Prostate gland (tissue), 2 donors: ENCODE results near the gene SIRPB2. TPM values are rescaled to one million over a fixed set of nuclear protein-coding genes. Genes with fewer than 3 reads are reported as not detected.

Experiments
- DNase-seq: peaks from one replicate; pipeline ENCODE4 v3.0.0-alpha.2; 2019; ENCODE audit warnings: low spot score
- H3K27ac ChIP-seq, 2 donors: fragments of 200-600 bp; sonication (generic); 2 replicates each; pipeline ENCODE4 v1.5.1; 2017 to 2019
- H3K27me3 ChIP-seq: fragments of 200-600 bp; sonication (generic); replicated peaks from 2 replicates; pipeline ENCODE4 v1.5.1; 2019; ENCODE audit not compliant: insufficient read depth
- H3K36me3 ChIP-seq, 2 donors: fragments of 200-600 bp; sonication (generic); 1 replicate in 1 of 2; 2 replicates in 1 of 2; pipeline versions ENCODE4 v1.5.1 to v1.8.1; 2017 to 2019
- H3K4me1 ChIP-seq: fragments of 200-600 bp; sonication (generic); replicated peaks from 2 replicates; pipeline ENCODE4 v1.5.1; 2019
- H3K4me3 ChIP-seq, 2 donors: fragments of 200-600 bp; sonication (generic); 2 replicates each; pipeline ENCODE4 v1.5.1; 2017 to 2019
- H3K9me3 ChIP-seq: fragments of 200-600 bp; sonication (generic); 2 replicates; pipeline ENCODE4 v1.5.1; 2017
- POLR2A ChIP-seq: fragments of 450-650 bp; IDR thresholded peaks from one replicate; pipeline ENCODE4 v1.6.1; 2016; ENCODE audit warnings: antibody characterized with exemption, mild to moderate bottlenecking
- POLR2AphosphoS5 ChIP-seq: sonication (generic); formaldehyde crosslinking; IDR thresholded peaks from one replicate; pipeline ENCODE4 v1.6.1; 2017; ENCODE audit warnings: antibody characterized with exemption
- WGBS: methylation state at CpG from one replicate; pipeline ENCODE4 v1.1.5; 2018; 5-methylcytosine and 5-hydroxymethylcytosine counted together
- intact Hi-C: fragments of 100-400 bp; cut with DNase I; formaldehyde crosslinking; loops from one replicate; pipeline ENCODE4 v1.14.2; 2022
- total RNA-seq, 2 donors: library from RNA; depleted of rRNA; stranded (reverse); fragments of >200 nt; gene quantifications; one replicate each; pipeline ENCODE4 v1.1.0, GENCODE V29; 2016
- TF ChIP-seq, protein P1 (sequence below), 4 experiments: fragments of 200-600 bp in 2 of 4; fragments of 450-650 bp in 2 of 4; sonication (generic) in 2 of 4; IDR thresholded peaks; 1 replicate in 3 of 4; 2 replicates in 1 of 4; pipeline ENCODE4 v1.5.1; 2016 to 2019; ENCODE audit warnings: antibody characterized with exemption in 4 of 4, mild to moderate bottlenecking in 2 of 4, moderate library complexity in 2 of 4

Gene SIRPB2
- total RNA-seq, 2 donors from 2014 or later: 0.36 to 3.2 TPM

DNA sequence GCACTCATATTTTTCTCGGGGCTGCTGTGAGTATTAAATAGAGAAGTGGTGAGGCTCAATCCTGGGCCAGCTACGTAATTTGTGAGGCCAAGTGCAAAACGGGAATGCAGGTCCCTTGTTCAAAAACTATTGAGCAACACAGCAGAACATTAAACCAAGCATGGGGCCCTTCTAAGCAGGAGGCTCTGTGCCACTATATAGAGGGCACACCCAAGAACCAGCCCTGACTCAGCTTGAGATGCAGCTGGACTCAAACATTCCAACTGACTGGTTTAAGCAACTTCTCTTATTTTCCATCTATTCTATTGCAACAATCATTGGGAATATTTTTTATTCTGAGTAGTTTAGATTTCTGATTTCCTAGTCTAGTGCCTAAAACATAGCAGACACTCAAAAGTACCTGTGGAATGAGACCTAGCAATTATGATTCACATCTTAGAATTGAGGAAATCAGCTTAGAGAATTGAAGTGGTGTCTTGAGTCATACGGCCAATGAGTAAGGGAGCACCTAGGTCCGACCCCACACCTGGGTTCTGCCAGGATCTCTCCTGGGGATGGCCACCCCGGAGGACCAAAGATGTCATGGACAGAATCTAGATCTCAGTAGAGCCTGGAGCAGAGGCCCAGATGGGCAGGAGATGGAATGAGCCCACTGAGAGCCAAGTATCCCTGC lies 1.3 kb downstream of the SIRPB2 start:
- Histone ChIP-seq H3K27ac (no peak overlapping the region), H3K36me3 (no peaks in the 10 kb centered on the region), H3K27me3 (no peaks in the 10 kb centered on the region), H3K4me3 (no peak overlapping the region), H3K9me3 (no peaks in the 10 kb centered on the region), H3K4me1 (no peaks in the 10 kb centered on the region)
- TF ChIP-seq, protein P1, sequence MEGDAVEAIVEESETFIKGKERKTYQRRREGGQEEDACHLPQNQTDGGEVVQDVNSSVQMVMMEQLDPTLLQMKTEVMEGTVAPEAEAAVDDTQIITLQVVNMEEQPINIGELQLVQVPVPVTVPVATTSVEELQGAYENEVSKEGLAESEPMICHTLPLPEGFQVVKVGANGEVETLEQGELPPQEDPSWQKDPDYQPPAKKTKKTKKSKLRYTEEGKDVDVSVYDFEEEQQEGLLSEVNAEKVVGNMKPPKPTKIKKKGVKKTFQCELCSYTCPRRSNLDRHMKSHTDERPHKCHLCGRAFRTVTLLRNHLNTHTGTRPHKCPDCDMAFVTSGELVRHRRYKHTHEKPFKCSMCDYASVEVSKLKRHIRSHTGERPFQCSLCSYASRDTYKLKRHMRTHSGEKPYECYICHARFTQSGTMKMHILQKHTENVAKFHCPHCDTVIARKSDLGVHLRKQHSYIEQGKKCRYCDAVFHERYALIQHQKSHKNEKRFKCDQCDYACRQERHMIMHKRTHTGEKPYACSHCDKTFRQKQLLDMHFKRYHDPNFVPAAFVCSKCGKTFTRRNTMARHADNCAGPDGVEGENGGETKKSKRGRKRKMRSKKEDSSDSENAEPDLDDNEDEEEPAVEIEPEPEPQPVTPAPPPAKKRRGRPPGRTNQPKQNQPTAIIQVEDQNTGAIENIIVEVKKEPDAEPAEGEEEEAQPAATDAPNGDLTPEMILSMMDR (IDR thresholded peaks at IDR 0.05): no peak
- TF ChIP-seq POLR2A (no peak), POLR2AphosphoS5 (no peak)
- no peak for DNase-seq
- intact Hi-C loops: no loop called here
- WGBS: 76% methylated on average over 6 of the region's 6 CpGs

- no peak for DNase-seq
- H3K4me3 ChIP-seq: no peak overlapping the region
- H3K4me1 ChIP-seq: no peaks in the 10 kb centered on the region
- intact Hi-C loops: no loop called here
- H3K36me3 ChIP-seq: no peaks in the 10 kb centered on the region
- H3K27ac ChIP-seq: no peak overlapping the region
- H3K9me3 ChIP-seq: no peaks in the 10 kb centered on the region
- H3K27me3 ChIP-seq: no peaks in the 10 kb centered on the region
- TF ChIP-seq POLR2A (no peak), POLR2AphosphoS5 (no peak)
- TF ChIP-seq, protein P1 (IDR thresholded peaks at IDR 0.05): no peak
- 84% methylated on average over 2 of the region's 2 CpGs for WGBS
These were observed 1.9 kb downstream of the SIRPB2 start for GRCh38 chr20:1489325-1489724.

- TF ChIP-seq, protein P1 (IDR thresholded peaks at IDR 0.05): no peak
- TF ChIP-seq POLR2AphosphoS5: no peak
- no peak for TF ChIP-seq POLR2A
- no peaks in the 10 kb centered on the region for H3K4me1 ChIP-seq
- 72% methylated on average over 2 of the region's 2 CpGs for WGBS
These were observed 4.7 kb downstream of the SIRPB2 start for GRCh38 chr20:1486566-1486965.

DNA sequence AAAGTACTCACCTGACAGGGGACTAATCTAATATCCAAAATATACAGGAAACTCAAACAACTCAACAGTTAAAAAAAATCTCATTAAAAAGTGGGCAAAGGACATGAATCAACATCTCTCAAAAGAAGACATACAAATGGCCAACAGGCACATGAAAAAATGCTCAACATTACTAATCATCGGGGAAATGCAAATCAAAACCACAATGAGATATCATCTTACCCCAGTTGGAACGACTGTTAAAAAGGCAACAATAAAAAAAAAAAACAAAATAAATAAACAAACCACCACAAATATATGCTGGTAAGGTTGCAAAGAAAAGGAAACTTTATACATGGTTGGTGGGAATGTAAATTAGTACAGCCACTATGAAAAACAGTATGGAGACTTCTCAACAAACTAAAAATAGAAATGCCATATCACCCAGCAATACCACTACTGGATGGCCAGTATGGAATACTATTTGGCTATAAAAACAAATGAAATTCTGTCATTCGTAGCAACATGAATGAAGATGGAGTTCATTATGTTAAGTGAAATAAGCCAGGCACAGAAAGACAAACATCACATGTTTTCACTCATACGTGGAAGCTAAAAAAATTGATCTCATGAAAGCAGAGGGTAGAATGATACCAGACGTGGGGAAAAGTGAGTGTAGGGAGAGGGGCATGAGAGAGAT lies 6.6 kb downstream of the SIRPB2 start:
- intact Hi-C loops: no loop called here
- H3K27ac ChIP-seq: no peak overlapping the region
- H3K4me1 ChIP-seq: no peaks in the 10 kb centered on the region
- TF ChIP-seq POLR2AphosphoS5 (no peak), POLR2A (no peak)
- TF ChIP-seq, protein P1 (IDR thresholded peaks at IDR 0.05): no peak
- no peaks in the 10 kb centered on the region for H3K36me3 ChIP-seq
- no peak overlapping the region for H3K4me3 ChIP-seq
- H3K27me3 ChIP-seq: no peaks in the 10 kb centered on the region
- WGBS: 25% methylated on average over 5 of the region's 5 CpGs
- no peak for DNase-seq
- H3K9me3 ChIP-seq: no peaks in the 10 kb centered on the region

More at GRCh38 chr20:1486566-1486965, 4.7 kb downstream of the SIRPB2 start:
- Histone ChIP-seq H3K36me3 (no peaks in the 10 kb centered on the region), H3K4me3 (no peak overlapping the region), H3K27ac (no peak overlapping the region), H3K27me3 (no peaks in the 10 kb centered on the region), H3K9me3 (no peaks in the 10 kb centered on the region)
- intact Hi-C loops: no loop called here
- no peak for DNase-seq
